Progenitor cell of endocrine pancreas (in vitro differentiated cells): ENCODE data around the gene PCGF3. TPM values are rescaled to one million over a fixed set of nuclear protein-coding genes. Genes with fewer than 3 reads are reported as not detected.

Experiments used
- DNase-seq: peaks from one replicate; pipeline ENCODE4 v3.0.0; 2021; ENCODE audit warnings: low spot score; ENCODE audit not compliant: unreplicated experiment
- H3K27ac Mint-ChIP-seq: 2 replicates; pipeline ENCODE4 v1.8.0; 2021; ENCODE audit warnings: mild to moderate bottlenecking, moderate library complexity, mixed read lengths
- H3K27me3 Mint-ChIP-seq: 2 replicates; pipeline ENCODE4 v1.8.0; 2021; ENCODE audit warnings: mixed read lengths
- H3K36me3 Mint-ChIP-seq: 2 replicates; pipeline ENCODE4 v1.8.0; 2022; ENCODE audit warnings: mixed read lengths; ENCODE audit not compliant: insufficient read depth
- H3K4me1 Mint-ChIP-seq: 2 replicates; pipeline ENCODE4 v1.8.0; 2021; ENCODE audit warnings: low read depth, mixed read lengths
- H3K4me3 Mint-ChIP-seq: 2 replicates; pipeline ENCODE4 v1.8.0; 2021; ENCODE audit warnings: low read depth, mild to moderate bottlenecking, moderate library complexity, mixed read lengths
- H3K9me3 Mint-ChIP-seq: 2 replicates; pipeline ENCODE4 v1.8.0; 2021; ENCODE audit warnings: low read depth, mixed read lengths
- CTCF ChIP-seq: fragments of 200-600 bp; sonication (generic); IDR thresholded peaks from one replicate; pipeline ENCODE4 v1.5.0; 2021; ENCODE audit warnings: antibody characterized with exemption, mild to moderate bottlenecking; ENCODE audit not compliant: unreplicated experiment
- total RNA-seq: library from RNA; stranded (reverse); gene quantifications from 2 replicates; pipeline ENCODE4 v1.2.1, GENCODE V29; 2021

The PCGF3 gene
- total RNA-seq, 1 donor from 2014 or later: 79.8 TPM

GRCh38 chr4:676871-677235, 28.8 kb upstream of the PCGF3 start:
- TF ChIP-seq CTCF: no peak
- Mint-ChIP-seq H3K4me1 (peaks cover 6% of the 10 kb centered on the region), H3K4me3 (no peak overlapping the region), H3K27ac (no peak overlapping the region), H3K36me3 (peaks cover 6% of the 10 kb centered on the region), H3K27me3 (no peaks in the 10 kb centered on the region), H3K9me3 (no peaks in the 10 kb centered on the region)
- no peak for DNase-seq

- H3K4me3 Mint-ChIP-seq: no peak overlapping the region
- H3K27me3 Mint-ChIP-seq: no peaks in the 10 kb centered on the region
- peaks cover 6% of the 10 kb centered on the region for H3K4me1 Mint-ChIP-seq
- no peak overlapping the region for H3K27ac Mint-ChIP-seq
- TF ChIP-seq CTCF: no peak
- DNase-seq: no peak
- peaks cover 3% of the 10 kb centered on the region for H3K36me3 Mint-ChIP-seq
- H3K9me3 Mint-ChIP-seq: no peaks in the 10 kb centered on the region
Measured at GRCh38 chr4:677431-678293, 28.0 kb upstream of the PCGF3 start.

GRCh38 chr4:678331-679103, 27.1 kb upstream of the PCGF3 start:
- no peaks in the 10 kb centered on the region for H3K9me3 Mint-ChIP-seq
- H3K4me1 Mint-ChIP-seq: peaks cover under 1% of the 10 kb centered on the region
- no peak for DNase-seq
- H3K4me3 Mint-ChIP-seq: no peak overlapping the region
- H3K36me3 Mint-ChIP-seq: no peaks in the 10 kb centered on the region
- H3K27ac Mint-ChIP-seq: no peak overlapping the region
- H3K27me3 Mint-ChIP-seq: no peaks in the 10 kb centered on the region
- no peak for TF ChIP-seq CTCF

GRCh38 chr4:679104-679481, 26.5 kb upstream of the PCGF3 start:
- H3K9me3 Mint-ChIP-seq: no peaks in the 10 kb centered on the region

More at GRCh38 chr4:679104-679481, 26.5 kb upstream of the PCGF3 start:
- H3K4me3 Mint-ChIP-seq: no peak overlapping the region
- H3K36me3 Mint-ChIP-seq: no peaks in the 10 kb centered on the region
- TF ChIP-seq CTCF: no peak
- DNase-seq: no peak
- no peak overlapping the region for H3K27ac Mint-ChIP-seq
- H3K4me1 Mint-ChIP-seq: no peaks in the 10 kb centered on the region
- H3K27me3 Mint-ChIP-seq: no peaks in the 10 kb centered on the region
